Stomach (tissue), 4 donors: ENCODE results near the gene STAC2.

Experiments
- CTCF ChIP-seq, 7 experiments: fragments of 450-650 bp in 4 of 7; fragments of 200-600 bp in 3 of 7; sonication (generic) in 3 of 7; IDR thresholded peaks; one replicate each; pipeline ENCODE4 v1.5.1; 2016 to 2019; ENCODE audit warnings: antibody characterized with exemption in 7 of 7, control low read depth in 2 of 7, mild to moderate bottlenecking in 1 of 7
- POLR2A ChIP-seq, 4 donors: fragments of 450-650 bp; IDR thresholded peaks; one replicate each; pipeline ENCODE4 v1.6.1; 2016; ENCODE audit warnings: antibody characterized with exemption in 4 of 4, control low read depth in 2 of 4, mild to moderate bottlenecking in 1 of 4, moderate library complexity in 1 of 4

- TF ChIP-seq CTCF (IDR thresholded peaks at IDR 0.05) (no peak), POLR2A (IDR thresholded peaks at IDR 0.05) (no peak)
These were observed at the start of gene STAC2 for GRCh38 chr17:39225308-39225958.
